ENCODE measurements around the gene CFI. TPM values are rescaled to one million over a fixed set of nuclear protein-coding genes. Genes with fewer than 3 reads are reported as not detected.

Gene CFI
- total and polyA plus RNA-seq, 9 of the 15 experiments (the other 6 are each of a cell fraction or from before 2014, with no cell fraction given) = 0.30 to 8.4 (median 0.95) TPM

DNA sequence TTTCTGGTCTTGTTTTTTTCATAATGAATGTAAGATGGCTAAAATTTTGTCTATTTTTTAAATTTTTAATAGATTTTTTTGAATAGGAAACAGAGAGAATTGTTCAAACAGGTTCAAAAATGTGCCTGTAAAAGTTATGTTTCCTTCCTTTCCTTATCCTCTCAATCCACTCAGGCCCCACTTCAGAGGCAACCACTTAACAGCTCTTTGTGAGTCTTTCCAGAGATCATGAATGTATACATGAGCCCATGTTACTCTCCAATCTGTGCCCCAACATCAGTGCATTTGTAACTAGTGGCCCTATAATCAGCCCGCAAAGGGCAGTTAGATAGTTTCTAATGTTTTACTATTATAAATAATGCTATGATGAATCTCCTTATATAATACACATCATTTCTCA, 14.0 kb downstream of the CFI start (continued):
- TF ChIP-seq, protein P1, sequence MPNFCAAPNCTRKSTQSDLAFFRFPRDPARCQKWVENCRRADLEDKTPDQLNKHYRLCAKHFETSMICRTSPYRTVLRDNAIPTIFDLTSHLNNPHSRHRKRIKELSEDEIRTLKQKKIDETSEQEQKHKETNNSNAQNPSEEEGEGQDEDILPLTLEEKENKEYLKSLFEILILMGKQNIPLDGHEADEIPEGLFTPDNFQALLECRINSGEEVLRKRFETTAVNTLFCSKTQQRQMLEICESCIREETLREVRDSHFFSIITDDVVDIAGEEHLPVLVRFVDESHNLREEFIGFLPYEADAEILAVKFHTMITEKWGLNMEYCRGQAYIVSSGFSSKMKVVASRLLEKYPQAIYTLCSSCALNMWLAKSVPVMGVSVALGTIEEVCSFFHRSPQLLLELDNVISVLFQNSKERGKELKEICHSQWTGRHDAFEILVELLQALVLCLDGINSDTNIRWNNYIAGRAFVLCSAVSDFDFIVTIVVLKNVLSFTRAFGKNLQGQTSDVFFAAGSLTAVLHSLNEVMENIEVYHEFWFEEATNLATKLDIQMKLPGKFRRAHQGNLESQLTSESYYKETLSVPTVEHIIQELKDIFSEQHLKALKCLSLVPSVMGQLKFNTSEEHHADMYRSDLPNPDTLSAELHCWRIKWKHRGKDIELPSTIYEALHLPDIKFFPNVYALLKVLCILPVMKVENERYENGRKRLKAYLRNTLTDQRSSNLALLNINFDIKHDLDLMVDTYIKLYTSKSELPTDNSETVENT (CRISPR knock-in tag; IDR thresholded peaks at IDR 0.05) = no peak
- TF ChIP-seq MTA3 (IDR thresholded peaks at IDR 0.05; ENCODE audit: borderline replicate concordance) = no peak
- TF ChIP-seq PCBP1 (IDR thresholded peaks at IDR 0.05; ENCODE audit: low read depth, low read length, poor library complexity, severe bottlenecking) = no peak
- TF ChIP-seq NR2C1 (IDR thresholded peaks at IDR 0.05) = no peak
- no peak for TF ChIP-seq NR2C1 (tag; IDR thresholded peaks at IDR 0.05)

DNA sequence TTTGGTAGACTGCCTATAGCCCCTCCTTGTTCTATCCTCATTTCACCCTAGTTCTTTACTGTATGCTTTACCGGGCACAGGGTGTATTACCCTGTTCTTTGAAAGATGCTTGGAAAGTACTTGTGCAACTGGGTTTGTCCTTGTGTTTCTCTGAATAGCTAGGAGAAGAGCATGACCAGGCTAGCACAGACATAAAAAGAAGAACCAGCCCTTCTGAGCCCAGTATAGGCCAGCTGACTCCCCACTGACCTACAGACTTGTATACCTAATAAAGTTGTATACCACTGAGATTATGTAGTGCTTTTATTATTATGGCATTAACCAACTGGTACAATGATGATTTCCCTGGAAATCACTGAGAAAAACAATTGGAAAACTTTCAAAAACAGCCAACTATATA, 15.0 kb downstream of the CFI start:
- no peaks in the 10 kb centered on the region for H3K79me2 ChIP-seq (ENCODE audit: control insufficient read depth, insufficient read depth, low read length)
- no peak for DNase-seq (ENCODE audit: extremely low read depth in 1 of 4, low spot score in 3 of 4)
- no peak overlapping the region for H3K4me2 ChIP-seq (ENCODE audit: insufficient read depth, low read length)
- no peaks in the 10 kb centered on the region for H4K20me1 ChIP-seq (replicated peaks; ENCODE audit: control insufficient read depth, insufficient read depth, low read length)
- TF ChIP-seq KHSRP (IDR thresholded peaks at IDR 0.05) (no peak), MAZ (CRISPR knock-in tag; conservative IDR thresholded peaks at IDR 0.05 in 1 of 2, IDR thresholded peaks at IDR 0.05 in 1 of 2) (no peak)
- CTCF ChIA-PET (ENCODE audit: low intra/inter-chr PET ratio) = no interaction called here
- H3K4me3 ChIP-seq = no peak overlapping the region
- intact Hi-C loops (cut with micrococcal nuclease) (no loop called here), in situ Hi-C loops (cut with MboI) (no loop called here)
- FAIRE-seq = no peak
- peak; percentile 51; the same call in 2 of the 3 replicates for ATAC-seq
- BruUV-seq (replicated peaks) = no TSS peak
- no peaks in the 10 kb centered on the region for H3K27me3 ChIP-seq (ENCODE audit: control insufficient read depth in 2 of 2, insufficient read depth in 2 of 2, low read length in 2 of 2)
- H3K9me3 ChIP-seq (replicated peaks; ENCODE audit: control insufficient read depth, insufficient read depth, low read depth, low read length) = no peaks in the 10 kb centered on the region
- H3K27ac ChIP-seq (ENCODE audit: extremely low read depth, low read depth, low read length) = no peak overlapping the region
- peak overlapping the region; percentile 6; the same call in 1 of the 2 replicates for H2AFZ ChIP-seq (ENCODE audit: low read depth, low read length)
- H3K9me1 ChIP-seq (ENCODE audit: control insufficient read depth, insufficient read depth, low read length) = no peaks in the 10 kb centered on the region
- no peaks in the 10 kb centered on the region for H3K4me1 ChIP-seq (replicated peaks in 1 of 2; ENCODE audit: control insufficient read depth in 2 of 2, insufficient read depth in 2 of 2, low read length in 2 of 2)
- H3K36me3 ChIP-seq (ENCODE audit: control insufficient read depth, insufficient read depth, low read length) = no peaks in the 10 kb centered on the region
- no peak overlapping the region for H3K9ac ChIP-seq (ENCODE audit: insufficient read depth in 1 of 2, low read depth in 2 of 2, low read length in 2 of 2)
- 43% methylated on average over 1 of the region's 1 CpG for WGBS (ENCODE audit: insufficient coverage, low coverage, missing lambda C conversion rate)
- POLR2A ChIA-PET = no interaction called here

Data from K562 (cell line).